HL-60 (cell line): ENCODE results near the gene MTA2.

Experiments used
- GABPA ChIP-seq: IDR thresholded peaks from 2 replicates; pipeline ENCODE4 v1.6.1; 2012; ENCODE audit warnings: low read depth
- SPI1 ChIP-seq: IDR thresholded peaks from 2 replicates; pipeline ENCODE4 v1.6.1; 2012; ENCODE audit warnings: low read depth, mild to moderate bottlenecking, borderline replicate concordance
- TF ChIP-seq, protein P1 (sequence below): IDR thresholded peaks from one replicate; pipeline ENCODE4 v1.5.1; 2011; ENCODE audit warnings: low read length, control low read depth, inconsistent platforms; ENCODE audit not compliant: insufficient read depth

- TF ChIP-seq, protein P1, sequence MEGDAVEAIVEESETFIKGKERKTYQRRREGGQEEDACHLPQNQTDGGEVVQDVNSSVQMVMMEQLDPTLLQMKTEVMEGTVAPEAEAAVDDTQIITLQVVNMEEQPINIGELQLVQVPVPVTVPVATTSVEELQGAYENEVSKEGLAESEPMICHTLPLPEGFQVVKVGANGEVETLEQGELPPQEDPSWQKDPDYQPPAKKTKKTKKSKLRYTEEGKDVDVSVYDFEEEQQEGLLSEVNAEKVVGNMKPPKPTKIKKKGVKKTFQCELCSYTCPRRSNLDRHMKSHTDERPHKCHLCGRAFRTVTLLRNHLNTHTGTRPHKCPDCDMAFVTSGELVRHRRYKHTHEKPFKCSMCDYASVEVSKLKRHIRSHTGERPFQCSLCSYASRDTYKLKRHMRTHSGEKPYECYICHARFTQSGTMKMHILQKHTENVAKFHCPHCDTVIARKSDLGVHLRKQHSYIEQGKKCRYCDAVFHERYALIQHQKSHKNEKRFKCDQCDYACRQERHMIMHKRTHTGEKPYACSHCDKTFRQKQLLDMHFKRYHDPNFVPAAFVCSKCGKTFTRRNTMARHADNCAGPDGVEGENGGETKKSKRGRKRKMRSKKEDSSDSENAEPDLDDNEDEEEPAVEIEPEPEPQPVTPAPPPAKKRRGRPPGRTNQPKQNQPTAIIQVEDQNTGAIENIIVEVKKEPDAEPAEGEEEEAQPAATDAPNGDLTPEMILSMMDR: no peak
- TF ChIP-seq SPI1 (no peak), GABPA (no peak)
Observed at GRCh38 chr11:62573006-62573591, 28.6 kb downstream of the MTA2 start.
